Vagina (tissue), 2 donors: Measurements from ENCODE around the gene OGT. TPM values are rescaled to one million over a fixed set of nuclear protein-coding genes. Genes with fewer than 3 reads are reported as not detected.

Source experiments
- DNase-seq, 2 donors: peaks; one replicate each; pipeline ENCODE4 v3.0.0-alpha.2; 2017; ENCODE audit errors: extremely low spot score in 2 of 2
- H3K27ac ChIP-seq: fragments of 200-600 bp; sonication (generic); one replicate; pipeline ENCODE4 v1.5.1; 2019
- H3K27me3 ChIP-seq: fragments of 200-600 bp; sonication (generic); one replicate; pipeline ENCODE4 v1.5.1; 2019
- H3K36me3 ChIP-seq, 2 donors: fragments of 200-600 bp; sonication (generic); one replicate each; pipeline ENCODE4 v1.5.1; 2017 to 2019
- H3K4me1 ChIP-seq: fragments of 200-600 bp; sonication (generic); one replicate; pipeline ENCODE4 v1.5.1; 2019
- H3K4me3 ChIP-seq, 2 donors: fragments of 200-600 bp; sonication (generic); 1 replicate in 1 of 2; 2 replicates in 1 of 2; pipeline ENCODE4 v1.5.1; 2016 to 2019
- H3K9me3 ChIP-seq: fragments of 200-600 bp; sonication (generic); one replicate; pipeline ENCODE4 v1.5.1; 2019
- POLR2A ChIP-seq, 2 donors: fragments of 450-650 bp; IDR thresholded peaks; one replicate each; pipeline ENCODE4 v1.6.1; 2017; ENCODE audit warnings: antibody characterized with exemption in 2 of 2, mild to moderate bottlenecking in 2 of 2, moderate library complexity in 2 of 2
- POLR2AphosphoS5 ChIP-seq, 2 donors: sonication (generic); formaldehyde crosslinking; IDR thresholded peaks; one replicate each; pipeline ENCODE4 v1.9.0; 2017; ENCODE audit warnings: antibody characterized with exemption in 2 of 2, mild to moderate bottlenecking in 2 of 2, low read depth in 1 of 2; ENCODE audit not compliant: insufficient read depth in 1 of 2
- intact Hi-C: fragments of 100-400 bp; cut with DNase I; formaldehyde crosslinking; loops from one replicate; pipeline ENCODE4 v1.15.1; 2023
- total RNA-seq: library from RNA; depleted of rRNA; stranded (reverse); fragments of >200 nt; gene quantifications from one replicate; pipeline ENCODE4 v1.2.3, GENCODE V29; 2016
- TF ChIP-seq, protein P1 (sequence below), 3 experiments: fragments of 450-650 bp in 2 of 3; fragments of 200-600 bp in 1 of 3; sonication (generic) in 1 of 3; IDR thresholded peaks; one replicate each; pipeline ENCODE4 v1.5.1; 2017 to 2019; ENCODE audit warnings: antibody characterized with exemption in 3 of 3, mild to moderate bottlenecking in 2 of 3, moderate library complexity in 2 of 3

OGT gene
- total RNA-seq, 1 donor from 2014 or later: 173 TPM

DNA sequence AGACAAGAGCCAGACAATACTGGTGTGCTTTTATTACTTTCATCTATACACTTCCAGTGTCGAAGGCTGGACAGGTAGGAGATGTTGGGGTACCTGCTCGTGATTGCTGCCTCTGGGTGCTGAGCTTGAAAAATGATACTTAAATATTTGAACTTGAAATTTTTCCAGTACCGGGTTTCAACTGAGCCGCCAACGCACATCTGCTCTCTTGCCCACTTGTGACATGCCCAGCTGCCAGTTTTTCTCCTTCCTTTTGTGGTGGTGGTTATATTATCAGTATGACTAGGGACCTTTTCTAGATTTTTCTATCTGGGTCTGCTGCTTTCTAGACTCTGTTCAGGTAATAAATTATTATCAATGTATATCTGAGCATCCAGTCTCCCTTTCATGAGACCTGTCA, 3.4 kb downstream of the OGT start:
- H3K27me3 ChIP-seq: no peaks in the 10 kb centered on the region
- DNase-seq: no peak
- H3K4me1 ChIP-seq: peaks cover 34% of the 10 kb centered on the region
- H3K4me3 ChIP-seq: peak overlapping the region; percentile 4 to 22
- intact Hi-C loops: no loop called here
- TF ChIP-seq, protein P1, sequence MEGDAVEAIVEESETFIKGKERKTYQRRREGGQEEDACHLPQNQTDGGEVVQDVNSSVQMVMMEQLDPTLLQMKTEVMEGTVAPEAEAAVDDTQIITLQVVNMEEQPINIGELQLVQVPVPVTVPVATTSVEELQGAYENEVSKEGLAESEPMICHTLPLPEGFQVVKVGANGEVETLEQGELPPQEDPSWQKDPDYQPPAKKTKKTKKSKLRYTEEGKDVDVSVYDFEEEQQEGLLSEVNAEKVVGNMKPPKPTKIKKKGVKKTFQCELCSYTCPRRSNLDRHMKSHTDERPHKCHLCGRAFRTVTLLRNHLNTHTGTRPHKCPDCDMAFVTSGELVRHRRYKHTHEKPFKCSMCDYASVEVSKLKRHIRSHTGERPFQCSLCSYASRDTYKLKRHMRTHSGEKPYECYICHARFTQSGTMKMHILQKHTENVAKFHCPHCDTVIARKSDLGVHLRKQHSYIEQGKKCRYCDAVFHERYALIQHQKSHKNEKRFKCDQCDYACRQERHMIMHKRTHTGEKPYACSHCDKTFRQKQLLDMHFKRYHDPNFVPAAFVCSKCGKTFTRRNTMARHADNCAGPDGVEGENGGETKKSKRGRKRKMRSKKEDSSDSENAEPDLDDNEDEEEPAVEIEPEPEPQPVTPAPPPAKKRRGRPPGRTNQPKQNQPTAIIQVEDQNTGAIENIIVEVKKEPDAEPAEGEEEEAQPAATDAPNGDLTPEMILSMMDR (IDR thresholded peaks at IDR 0.05): no peak
- TF ChIP-seq POLR2A (IDR thresholded peaks at IDR 0.05): no peak
- no peak for TF ChIP-seq POLR2AphosphoS5 (IDR thresholded peaks at IDR 0.05; ENCODE audit: insufficient read depth in 1 of 2, low read depth in 1 of 2)
- peak overlapping the region; percentile 1 for H3K27ac ChIP-seq
- H3K36me3 ChIP-seq: no peaks in the 10 kb centered on the region
- no peaks in the 10 kb centered on the region for H3K9me3 ChIP-seq

GRCh38 chrX:71537743-71538142, 4.8 kb downstream of the OGT start:
- peaks cover 36% of the 10 kb centered on the region for H3K4me1 ChIP-seq
- no peak for TF ChIP-seq POLR2AphosphoS5 (IDR thresholded peaks at IDR 0.05; ENCODE audit: insufficient read depth in 1 of 2, low read depth in 1 of 2)
- no peak for TF ChIP-seq POLR2A (IDR thresholded peaks at IDR 0.05)
- TF ChIP-seq, protein P1 (IDR thresholded peaks at IDR 0.05): no peak
- H3K27me3 ChIP-seq: no peaks in the 10 kb centered on the region
- no peaks in the 10 kb centered on the region for H3K36me3 ChIP-seq
- H3K27ac ChIP-seq: no peak overlapping the region
- no peaks in the 10 kb centered on the region for H3K9me3 ChIP-seq
- H3K4me3 ChIP-seq: no peak overlapping the region
- intact Hi-C loops: no loop called here
- no peak for DNase-seq

DNA sequence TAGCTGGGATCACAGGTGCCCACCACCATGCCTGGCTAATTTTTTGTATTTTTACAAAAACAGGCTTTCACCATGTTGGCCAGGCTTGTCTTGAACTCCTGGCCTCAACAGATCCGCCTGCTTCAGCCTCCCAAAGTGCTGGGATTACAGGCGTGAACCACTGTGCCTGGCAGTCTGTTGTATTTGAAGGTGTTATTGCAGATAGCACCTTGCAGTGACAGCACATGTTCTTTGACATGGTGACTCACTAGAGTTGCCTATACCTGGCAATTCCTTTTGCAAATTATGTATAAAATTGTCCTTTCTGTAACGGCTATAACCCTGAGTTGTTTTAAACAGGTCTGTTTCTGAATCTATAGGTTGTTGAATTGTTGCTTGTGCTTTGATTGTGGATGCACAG, 7.9 kb downstream of the OGT start:
- Histone ChIP-seq H3K9me3 (no peaks in the 10 kb centered on the region), H3K27me3 (no peaks in the 10 kb centered on the region), H3K27ac (no peak overlapping the region), H3K4me3 (no peak overlapping the region), H3K36me3 (peaks cover 0 to under 1% of the 10 kb centered on the region in 2 donors), H3K4me1 (peaks cover 56% of the 10 kb centered on the region)
- no peak for DNase-seq
- intact Hi-C loops: no loop called here
- no peak for TF ChIP-seq POLR2A (IDR thresholded peaks at IDR 0.05)
- TF ChIP-seq, protein P1 (IDR thresholded peaks at IDR 0.05): no peak
- TF ChIP-seq POLR2AphosphoS5 (IDR thresholded peaks at IDR 0.05; ENCODE audit: insufficient read depth in 1 of 2, low read depth in 1 of 2): no peak

DNA sequence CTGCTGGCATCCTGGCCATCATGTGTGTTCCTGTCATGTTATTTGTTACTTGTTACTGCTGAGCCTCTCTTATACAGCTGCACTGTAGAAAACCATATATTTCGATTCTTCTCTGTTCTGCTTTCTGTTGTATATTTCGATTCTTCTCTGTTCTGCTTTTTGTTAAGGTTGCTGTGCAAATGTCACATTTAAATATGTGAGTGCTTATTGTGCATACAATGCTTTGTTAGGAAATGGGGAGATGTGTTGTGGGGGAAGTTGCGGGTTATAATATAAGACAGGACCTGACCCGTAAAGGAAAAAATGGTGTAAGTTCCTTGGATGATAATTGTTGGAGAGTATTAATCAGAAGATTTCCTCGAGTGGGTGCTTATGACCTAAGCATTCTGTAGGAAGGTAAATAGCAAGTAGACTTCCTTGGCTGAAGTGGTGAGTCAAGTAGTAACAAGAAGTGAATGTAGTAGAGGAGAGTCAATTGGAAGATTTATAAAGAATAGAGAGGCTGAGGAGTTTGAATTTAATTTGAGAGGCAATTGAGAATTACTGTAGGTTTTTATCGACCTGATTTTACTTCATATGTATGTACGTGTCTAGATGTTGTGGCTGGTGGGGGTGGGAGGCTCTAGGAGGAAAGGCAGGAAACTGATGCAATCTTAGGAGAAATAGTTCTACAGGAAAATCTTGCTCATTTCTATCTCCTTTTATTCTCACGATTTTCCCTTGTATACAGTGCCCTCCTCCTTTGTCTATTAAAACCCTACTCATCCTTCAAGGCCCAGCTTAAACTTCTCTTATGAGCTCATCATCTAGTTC, 8.5 kb downstream of the OGT start:
- no peak for DNase-seq
- Histone ChIP-seq H3K27me3 (no peaks in the 10 kb centered on the region), H3K9me3 (no peaks in the 10 kb centered on the region), H3K36me3 (peaks cover 0 to 6% of the 10 kb centered on the region in 2 donors), H3K4me3 (no peak overlapping the region), H3K4me1 (peaks cover 56% of the 10 kb centered on the region), H3K27ac (no peak overlapping the region)
- intact Hi-C loops: no loop called here
- TF ChIP-seq POLR2A (IDR thresholded peaks at IDR 0.05) (no peak), POLR2AphosphoS5 (IDR thresholded peaks at IDR 0.05; ENCODE audit: insufficient read depth in 1 of 2, low read depth in 1 of 2) (no peak)
- TF ChIP-seq, protein P1 (IDR thresholded peaks at IDR 0.05): no peak

GRCh38 chrX:71542411-71542810, 9.5 kb downstream of the OGT start:
- TF ChIP-seq POLR2AphosphoS5 (IDR thresholded peaks at IDR 0.05; ENCODE audit: insufficient read depth in 1 of 2, low read depth in 1 of 2) (no peak), POLR2A (IDR thresholded peaks at IDR 0.05) (no peak)
- TF ChIP-seq, protein P1 (IDR thresholded peaks at IDR 0.05): no peak
- H3K27ac ChIP-seq: no peak overlapping the region
- peaks cover 0 to 16% of the 10 kb centered on the region in 2 donors for H3K36me3 ChIP-seq
- intact Hi-C loops: no loop called here
- no peaks in the 10 kb centered on the region for H3K9me3 ChIP-seq
- peaks cover 46% of the 10 kb centered on the region for H3K4me1 ChIP-seq
- no peak overlapping the region for H3K4me3 ChIP-seq
- no peak for DNase-seq
- no peaks in the 10 kb centered on the region for H3K27me3 ChIP-seq
